SK-N-SH (cell line): Measurements from ENCODE around the gene GPC5. TPM values are rescaled to one million over a fixed set of nuclear protein-coding genes. Genes with fewer than 3 reads are reported as not detected.

Source experiments
- CTCF ChIA-PET: fragments of 300-600, 350-600 bp; formaldehyde crosslinking; extraction: SDS; loops from one replicate; lab custom pipeline; 2021; lab: Yijun Ruan, JAX
- POLR2A ChIA-PET: fragments of 350-600 bp; sonication (Branson Sonifier 250); formaldehyde crosslinking; extraction: SDS; loops from one replicate; lab custom pipeline; 2020; ENCODE audit warnings: antibody characterized with exemption, inconsistent platforms; lab: Yijun Ruan, JAX
- DNase-seq: peaks from one replicate; pipeline ENCODE4 v3.0.0; 2012
- H2AFZ ChIP-seq: fragments of 200-600 bp; sonication (generic); 2 replicates; pipeline ENCODE4 v1.8.1; 2016; ENCODE audit warnings: antibody characterized with exemption, mild to moderate bottlenecking, low read depth
- H3F3A ChIP-seq: fragments of 200-600 bp; sonication (generic); replicated peaks from 2 replicates; pipeline ENCODE3; 2016; ENCODE audit warnings: antibody characterized with exemption, mild to moderate bottlenecking; ENCODE audit not compliant: insufficient read depth
- H3K27ac ChIP-seq, 2 experiments: fragments of 200-500 bp in 1 of 2; fragments of 200-600 bp in 1 of 2; sonication (Bioruptor generic) in 1 of 2; sonication (generic), shearing (Covaris generic) in 1 of 2; 2 replicates each; pipeline versions ENCODE4 v1.5.1 to v1.6.1; 2014 to 2016; ENCODE audit warnings: low read depth in 2 of 2, inconsistent platforms in 1 of 2, low read length in 1 of 2, mild to moderate bottlenecking in 1 of 2, mixed read lengths in 1 of 2
- H3K27me3 ChIP-seq: fragments of 200-600 bp; sonication (generic), shearing (Covaris generic); 2 replicates; pipeline ENCODE4 v1.6.1; 2016; ENCODE audit warnings: mixed run types; ENCODE audit not compliant: insufficient read depth
- H3K36me3 ChIP-seq, 2 experiments: fragments of 200-500 bp in 1 of 2; fragments of 200-600 bp in 1 of 2; sonication (Bioruptor generic) in 1 of 2; sonication (generic) in 1 of 2; replicated peaks in 1 of 2; 2 replicates each; pipeline versions ENCODE3 to v1.5.1; 2014 to 2016; ENCODE audit warnings: low read length in 1 of 2, mild to moderate bottlenecking in 1 of 2; ENCODE audit not compliant: insufficient read depth in 2 of 2, control insufficient read depth in 1 of 2
- H3K4me1 ChIP-seq, 2 experiments: fragments of 200-500 bp in 1 of 2; fragments of 200-600 bp in 1 of 2; sonication (Bioruptor generic) in 1 of 2; sonication (generic), shearing (Covaris generic) in 1 of 2; 2 replicates each; pipeline versions ENCODE4 v1.5.1 to v1.6.1; 2014 to 2016; ENCODE audit warnings: low read depth in 1 of 2, low read length in 1 of 2, mixed run types in 1 of 2; ENCODE audit not compliant: insufficient read depth in 2 of 2, control insufficient read depth in 1 of 2
- H3K4me2 ChIP-seq: fragments of 200-600 bp; sonication (generic), shearing (Covaris generic); 2 replicates; pipeline ENCODE4 v1.6.1; 2017; ENCODE audit warnings: mixed run types
- H3K4me3 ChIP-seq, 2 experiments: fragments of 200-500 bp in 1 of 2; fragments of 200-600 bp in 1 of 2; sonication (Bioruptor generic) in 1 of 2; sonication (generic), shearing (Covaris generic) in 1 of 2; 2 replicates each; pipeline versions ENCODE4 v1.5.1 to v1.8.1; 2014 to 2016; ENCODE audit warnings: low read depth in 2 of 2, inconsistent platforms in 1 of 2, low read length in 1 of 2, mild to moderate bottlenecking in 1 of 2, mixed read lengths in 1 of 2, moderate library complexity in 1 of 2
- H3K79me2 ChIP-seq: fragments of 200-600 bp; sonication (generic); 2 replicates; pipeline ENCODE4 v1.8.1; 2017; ENCODE audit warnings: mild to moderate bottlenecking; ENCODE audit not compliant: insufficient read depth
- H3K9ac ChIP-seq: fragments of 200-600 bp; sonication (generic); 2 replicates; pipeline ENCODE4 v1.6.1; 2017; ENCODE audit warnings: mixed run types
- H3K9me2 ChIP-seq: fragments of 200-600 bp; sonication (generic); 2 replicates; pipeline ENCODE4 v1.6.1; 2017; ENCODE audit warnings: mixed run types
- H3K9me3 ChIP-seq: fragments of 200-600 bp; sonication (generic); 2 replicates; pipeline ENCODE4 v1.6.1; 2017; ENCODE audit warnings: mixed run types, mild to moderate bottlenecking, moderate library complexity
- H4K20me1 ChIP-seq: fragments of 200-600 bp; sonication (generic); 2 replicates; pipeline ENCODE4 v1.6.1; 2017; ENCODE audit warnings: mild to moderate bottlenecking, mixed run types; ENCODE audit not compliant: insufficient read depth
- CHD2 ChIP-seq: fragments of 150-350 bp; IDR thresholded peaks from 2 replicates; pipeline ENCODE4 v1.6.1; 2018; ENCODE audit warnings: low read length; ENCODE audit not compliant: partially characterized antibody
- EP300 ChIP-seq, 2 experiments: IDR thresholded peaks; 2 replicates each; pipeline versions ENCODE4 v1.4.0 to v1.6.1; 2012; ENCODE audit warnings: borderline replicate concordance in 1 of 2, low read depth in 1 of 2, low read length in 1 of 2
- EZH2phosphoT487 ChIP-seq: fragments of 200-600 bp; sonication (generic); IDR thresholded peaks from 2 replicates; pipeline ENCODE4 v1.6.1; 2017; ENCODE audit warnings: low read depth, mixed run types, mild to moderate bottlenecking, antibody characterized with exemption, moderate library complexity, borderline replicate concordance
- JUND ChIP-seq: IDR thresholded peaks from 2 replicates; pipeline ENCODE4 v1.4.0; 2012
- MAX ChIP-seq: IDR thresholded peaks from 2 replicates; pipeline ENCODE4 v1.4.0; 2012; ENCODE audit warnings: low read depth
- MXI1 ChIP-seq: IDR thresholded peaks from 2 replicates; pipeline ENCODE4 v1.6.1; 2012; ENCODE audit warnings: mild to moderate bottlenecking, low read depth, low read length, improper control_type of control experiment
- NFIC ChIP-seq: IDR thresholded peaks from 2 replicates; pipeline ENCODE4 v1.4.0; 2012; ENCODE audit warnings: borderline replicate concordance
- PBX3 ChIP-seq: IDR thresholded peaks from 2 replicates; pipeline ENCODE4; 2012
- RFX5 ChIP-seq: IDR thresholded peaks from 2 replicates; pipeline ENCODE4 v1.6.1; 2012; ENCODE audit warnings: mild to moderate bottlenecking, improper control_type of control experiment, low read length
- RXRA ChIP-seq: IDR thresholded peaks from 2 replicates; pipeline ENCODE4 v1.4.0; 2012; ENCODE audit warnings: low read depth, mild to moderate bottlenecking, borderline replicate concordance
- SIN3A ChIP-seq: IDR thresholded peaks from 2 replicates; pipeline ENCODE4 v1.6.1; 2012; ENCODE audit warnings: low read depth, mild to moderate bottlenecking, low read length, moderate library complexity, borderline replicate concordance
- TAF1 ChIP-seq: IDR thresholded peaks from 2 replicates; pipeline ENCODE4 v1.6.1; 2012; ENCODE audit warnings: low read depth, mild to moderate bottlenecking, low read length, moderate library complexity, borderline replicate concordance
- TEAD4 ChIP-seq: IDR thresholded peaks from 2 replicates; pipeline ENCODE4 v1.4.0; 2012; ENCODE audit warnings: mild to moderate bottlenecking, borderline replicate concordance; ENCODE audit not compliant: insufficient read depth
- USF2 ChIP-seq: fragments of 150-350 bp; IDR thresholded peaks from 2 replicates; pipeline ENCODE4 v1.6.1; 2017; ENCODE audit warnings: antibody characterized with exemption, low read length, low read depth, borderline replicate concordance
- YY1 ChIP-seq: IDR thresholded peaks from 2 replicates; pipeline ENCODE4 v1.4.0; 2012; ENCODE audit warnings: low read depth, mild to moderate bottlenecking
- WGBS: methylation state at CpG from one replicate; pipeline ENCODE4 v1.1.6; 2017; ENCODE audit warnings: low lambda C conversion rate; 5-methylcytosine and 5-hydroxymethylcytosine counted together
- polyA plus RNA-seq, 3 experiments: library from polyadenylated mRNA; depleted of rRNA; stranded (reverse); fragments of >200 nt; gene quantifications; 2 replicates each; pipeline ENCODE4 v1.2.3, GENCODE V29; 2012

The GPC5 gene
- polyA plus RNA-seq, 1 of the 3 experiments (the other 2 are of a cell fraction), result 0.03 TPM

GRCh38 chr13:91950803-91951202 lies 552.4 kb downstream of the GPC5 start (continued):
- TF ChIP-seq SIN3A (no peak), USF2 (no peak), PBX3 (no peak)

- Histone ChIP-seq H3K27me3 (no peaks in the 10 kb centered on the region), H3F3A (no peaks in the 10 kb centered on the region), H3K4me1 (no peaks in the 10 kb centered on the region), H3K9me2 (no peaks in the 10 kb centered on the region), H3K4me2 (no peak overlapping the region), H3K36me3 (no peaks in the 10 kb centered on the region), H4K20me1 (no peaks in the 10 kb centered on the region), H3K4me3 (no peak overlapping the region), H3K9me3 (no peaks in the 10 kb centered on the region)
- DNase-seq, result no peak
- no CpG with 5 or more reads among the region's 1 CpG for WGBS
- CTCF ChIA-PET, result interaction anchor here (1.3 to 2.5 kb wide), 2 partner anchors 9 to 27 kb away, joined by 3 to 8 read pairs; no protein-coding TSS in a partner anchor
- no peak for TF ChIP-seq EZH2phosphoT487
- no peak for TF ChIP-seq RXRA
- TF ChIP-seq JUND, result no peak
- no peak for TF ChIP-seq NFIC
- TF ChIP-seq YY1, result no peak
- no peak for TF ChIP-seq RFX5
- TF ChIP-seq MAX, result no peak
- no peak for TF ChIP-seq MXI1
- no peak for TF ChIP-seq TEAD4
- TF ChIP-seq CHD2, result no peak
- no peak for TF ChIP-seq TAF1
- TF ChIP-seq EP300 (IDR thresholded peaks at IDR 0.05; ENCODE audit: borderline replicate concordance in 1 of 2, low read depth in 1 of 2, low read length in 1 of 2), result no peak
- TF ChIP-seq, all 33 proteins: peak for 0
- Histone ChIP-seq H2AFZ (no peak overlapping the region), H3K79me2 (no peaks in the 10 kb centered on the region), H3K9ac (no peak overlapping the region), H3K27ac (no peak overlapping the region)
- POLR2A ChIA-PET, result no interaction called here
Measured at GRCh38 chr13:91955546-91956355, 557.3 kb downstream of the GPC5 start.
